Anterior cingulate cortex (tissue), 58 donors: ENCODE results near the gene MGAT4C.
A peak's percentile ranks its signal among the peaks of the same experiment; 100 is the strongest.
"Not testable (repeated sequence)": the region's sequence is repeated elsewhere in the genome, so short reads cannot be mapped to it uniquely, and the experiment has no call there.

Experiments
- DNase-seq, 58 donors: peaks; one replicate each; lab custom pipeline; 2025; lab: John Stamatoyannopoulos, UW

The MGAT4C gene

GRCh38 chr12:86256163-86256562, at the start of gene MGAT4C:
TSS of gene MGAT4C (minus strand) at chr12:86256391.
- DNase-seq, result no peak

GRCh38 chr12:86296396-86296795, 40.2 kb upstream of the MGAT4C start:
- not testable (repeated sequence) for DNase-seq

GRCh38 chr12:86293682-86294240, 37.6 kb upstream of the MGAT4C start:
- no peak for DNase-seq

- DNase-seq, result no peak
Measured at GRCh38 chr12:86292480-86292879, 36.3 kb upstream of the MGAT4C start.

- no peak for DNase-seq
Measured at GRCh38 chr12:86290615-86291014, 34.4 kb upstream of the MGAT4C start.

GRCh38 chr12:86286119-86286518, 29.9 kb upstream of the MGAT4C start:
- DNase-seq, result no peak

GRCh38 chr12:86283620-86284019, 27.4 kb upstream of the MGAT4C start:
- DNase-seq, result no peak

GRCh38 chr12:86275356-86275755, 19.2 kb upstream of the MGAT4C start:
- no peak for DNase-seq

GRCh38 chr12:86265329-86265695, 9.1 kb upstream of the MGAT4C start:
- no peak for DNase-seq

- peak in 4 of 58 donors; percentile 2 to 17 (median 7) for DNase-seq
Measured at GRCh38 chr12:86264451-86265328, 8.5 kb upstream of the MGAT4C start.

GRCh38 chr12:86261578-86261977, 5.4 kb upstream of the MGAT4C start:
- DNase-seq, result no peak

- no peak for DNase-seq
Measured at GRCh38 chr12:86261142-86261541, 5.0 kb upstream of the MGAT4C start.

GRCh38 chr12:86260183-86260582, 4.0 kb upstream of the MGAT4C start:
- no peak for DNase-seq

GRCh38 chr12:86257134-86257533, 943 bp upstream of the MGAT4C start:
- peak in 1 of 58 donors; percentile 18 for DNase-seq

GRCh38 chr12:86254399-86255107, 1.6 kb downstream of the MGAT4C start:
- DNase-seq, result no peak

GRCh38 chr12:86249851-86250250, 6.3 kb downstream of the MGAT4C start:
- no peak for DNase-seq

- no peak for DNase-seq
Measured at GRCh38 chr12:86249276-86249675, 6.9 kb downstream of the MGAT4C start.

- no peak for DNase-seq
Measured at GRCh38 chr12:86247871-86248270, 8.3 kb downstream of the MGAT4C start.

- no peak for DNase-seq
Measured at GRCh38 chr12:86241600-86241999, 14.6 kb downstream of the MGAT4C start.

GRCh38 chr12:86234316-86234855, 21.8 kb downstream of the MGAT4C start:
- peak in 3 of 58 donors; percentile 22 to 37 (median 31) for DNase-seq

- DNase-seq, result no peak
Measured at GRCh38 chr12:86233126-86233525, 23.1 kb downstream of the MGAT4C start.
